ELR (cell line): ENCODE measurements around the gene SERINC2.

Experiments
- DNase-seq: peaks from one replicate; pipeline ENCODE4 v3.0.0-alpha.2; 2015; ENCODE audit warnings: low read depth

SERINC2 gene

DNA sequence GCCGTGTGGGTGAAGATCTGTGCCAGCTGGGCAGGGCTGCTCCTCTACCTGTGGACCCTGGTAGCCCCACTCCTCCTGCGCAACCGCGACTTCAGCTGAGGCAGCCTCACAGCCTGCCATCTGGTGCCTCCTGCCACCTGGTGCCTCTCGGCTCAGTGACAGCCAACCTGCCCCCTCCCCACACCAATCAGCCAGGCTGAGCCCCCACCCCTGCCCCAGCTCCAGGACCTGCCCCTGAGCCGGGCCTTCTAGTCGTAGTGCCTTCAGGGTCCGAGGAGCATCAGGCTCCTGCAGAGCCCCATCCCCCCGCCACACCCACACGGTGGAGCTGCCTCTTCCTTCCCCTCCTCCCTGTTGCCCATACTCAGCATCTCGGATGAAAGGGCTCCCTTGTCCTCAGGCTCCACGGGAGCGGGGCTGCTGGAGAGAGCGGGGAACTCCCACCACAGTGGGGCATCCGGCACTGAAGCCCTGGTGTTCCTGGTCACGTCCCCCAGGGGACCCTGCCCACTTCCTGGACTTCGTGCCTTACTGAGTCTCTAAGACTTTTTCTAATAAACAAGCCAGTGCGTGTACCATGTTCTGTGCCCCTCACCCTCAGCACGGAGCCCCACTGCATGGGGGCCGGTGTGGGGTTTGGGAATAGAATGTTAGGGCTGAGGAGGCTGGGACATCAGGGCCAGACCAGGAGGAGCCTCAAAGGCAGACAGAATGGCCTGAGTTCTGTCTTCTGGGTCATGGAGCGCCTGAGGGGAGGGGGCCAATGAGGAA is 21.3 kb downstream of the SERINC2 start:
- DNase-seq, result no peak

DNA sequence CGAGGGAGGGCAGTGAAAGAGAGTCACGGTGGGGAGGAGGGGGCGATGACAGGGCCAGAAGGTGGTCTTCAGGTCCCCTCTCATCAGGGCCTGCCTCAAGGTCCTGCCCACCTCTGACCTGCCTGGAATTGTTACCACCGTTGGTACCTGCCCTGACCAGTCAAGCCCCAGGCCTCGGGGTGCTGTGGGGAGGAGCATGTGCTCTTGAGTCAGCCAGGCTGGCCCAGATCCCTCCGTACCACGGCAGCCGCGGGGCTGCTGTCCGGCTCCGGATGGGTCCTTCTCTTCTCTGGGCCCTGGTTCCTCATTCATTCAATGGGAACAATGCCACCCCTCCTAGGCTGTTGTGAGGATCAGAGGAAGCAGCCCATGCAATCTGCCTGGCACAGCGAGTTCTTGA is 22.0 kb downstream of the SERINC2 start:
- DNase-seq, result no peak

DNA sequence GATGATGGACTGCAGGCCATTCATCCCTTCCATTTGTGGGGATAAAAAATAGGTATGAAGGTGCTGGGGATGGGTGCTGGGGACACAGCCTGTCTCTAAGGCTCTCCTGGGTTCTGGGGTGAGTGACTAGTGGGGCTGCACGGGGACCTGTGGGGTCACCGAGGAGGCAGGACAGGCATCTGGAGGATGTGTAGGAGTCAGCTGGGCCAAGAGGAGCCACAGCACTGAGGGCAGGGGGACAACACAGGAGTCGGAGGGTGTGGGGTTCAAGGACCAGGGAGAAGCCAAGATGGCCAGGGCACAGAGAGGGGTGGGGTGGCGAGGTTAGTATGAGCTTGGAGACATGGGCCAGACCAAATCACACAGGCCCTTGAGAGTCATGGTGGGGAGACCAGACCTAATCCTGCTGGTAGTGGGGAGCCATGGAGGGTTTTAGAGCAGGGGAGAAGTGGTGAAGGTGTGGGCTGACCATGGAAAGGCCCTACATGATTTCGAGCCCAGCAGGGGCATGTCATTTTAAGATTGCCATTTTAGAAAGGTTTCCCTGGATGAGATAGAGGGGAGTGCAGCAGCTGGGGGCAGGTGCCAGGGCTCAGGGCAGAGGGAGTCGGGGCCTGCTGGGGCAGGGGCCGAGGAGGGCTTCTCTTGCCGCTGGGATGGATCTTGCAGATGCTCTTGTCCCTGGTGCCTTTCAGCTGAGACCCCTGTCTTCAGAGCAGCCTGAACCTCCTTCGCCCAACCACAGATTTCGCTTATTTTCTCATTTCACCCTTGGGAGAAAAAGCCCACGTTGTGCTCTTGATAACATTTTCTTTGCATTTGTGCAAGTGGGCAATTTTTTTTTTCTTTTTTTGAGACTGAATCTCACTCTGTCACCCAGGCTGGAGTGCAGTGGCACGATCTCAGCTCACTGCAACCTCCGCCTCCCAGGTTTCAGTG is 22.7 kb downstream of the SERINC2 start:
- DNase-seq, result no peak

DNA sequence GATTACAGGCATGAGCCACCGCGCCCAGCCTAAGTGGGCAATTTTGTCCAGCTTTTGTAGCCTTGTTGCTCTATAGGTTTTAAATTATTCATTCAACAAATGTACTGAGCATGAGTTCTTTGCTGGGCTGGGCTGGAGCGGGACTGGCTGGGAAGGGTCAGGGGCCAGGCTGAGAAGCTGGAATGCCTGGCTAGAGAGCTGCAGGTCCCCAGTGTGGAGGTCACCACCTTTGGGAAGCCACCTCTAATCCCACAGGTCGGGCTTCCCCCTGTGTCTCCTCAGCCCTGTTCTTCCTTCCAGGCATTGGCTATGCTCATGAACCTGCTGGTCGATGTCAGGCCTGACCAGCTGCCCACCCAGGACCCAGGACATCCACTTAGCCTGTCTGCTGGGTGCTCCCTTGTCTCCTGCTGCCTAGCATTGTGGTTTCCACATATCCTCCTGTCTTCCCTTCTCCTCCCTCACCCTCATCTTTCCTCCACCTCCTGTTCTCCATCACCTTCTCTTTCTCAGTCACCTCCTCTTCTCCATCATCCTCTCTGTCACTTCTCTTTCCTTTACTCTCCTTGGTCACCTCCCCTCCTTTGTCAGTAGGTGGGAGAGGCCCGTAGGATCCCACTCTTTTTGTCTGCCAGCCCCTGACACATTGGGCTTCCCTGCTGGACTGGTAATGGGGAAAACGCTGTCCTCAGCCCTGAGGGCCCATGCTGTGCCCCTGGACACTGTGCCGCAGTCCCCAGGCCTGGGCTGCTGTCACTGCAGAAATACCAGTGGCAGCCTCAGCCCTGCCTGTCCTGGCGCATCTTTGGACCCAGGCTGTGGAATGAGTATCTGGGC is 23.8 kb downstream of the SERINC2 start:
- no peak for DNase-seq

DNA sequence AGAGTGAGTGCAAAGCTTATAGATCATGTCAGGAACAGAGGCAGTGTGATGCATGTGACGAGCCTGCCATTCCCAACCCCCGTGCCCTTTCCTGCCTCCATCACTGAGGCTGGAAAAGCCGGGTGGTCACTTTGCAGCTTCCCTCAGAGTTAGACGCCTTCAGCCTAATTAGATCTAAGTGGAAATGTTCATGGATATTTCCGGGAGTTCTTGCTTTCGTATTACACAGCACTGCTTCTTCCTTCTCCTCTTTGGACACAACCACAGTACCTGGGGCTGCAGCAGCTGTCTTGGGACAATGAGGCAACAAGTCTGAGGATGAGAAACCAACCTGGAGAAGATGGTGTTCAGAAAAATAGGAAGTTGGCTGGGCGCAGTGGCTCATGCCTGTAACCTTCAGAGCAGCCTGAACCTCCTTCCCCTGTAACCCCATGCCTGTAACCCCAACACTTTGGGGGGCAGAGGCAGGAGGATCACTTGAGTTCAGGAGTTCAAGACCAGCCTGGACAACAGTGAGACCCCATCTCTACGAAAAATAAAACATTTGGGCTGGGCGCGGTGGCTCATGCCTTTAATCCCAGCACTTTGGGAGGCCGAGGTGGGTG is 24.5 kb downstream of the SERINC2 start:
- no peak for DNase-seq

DNA sequence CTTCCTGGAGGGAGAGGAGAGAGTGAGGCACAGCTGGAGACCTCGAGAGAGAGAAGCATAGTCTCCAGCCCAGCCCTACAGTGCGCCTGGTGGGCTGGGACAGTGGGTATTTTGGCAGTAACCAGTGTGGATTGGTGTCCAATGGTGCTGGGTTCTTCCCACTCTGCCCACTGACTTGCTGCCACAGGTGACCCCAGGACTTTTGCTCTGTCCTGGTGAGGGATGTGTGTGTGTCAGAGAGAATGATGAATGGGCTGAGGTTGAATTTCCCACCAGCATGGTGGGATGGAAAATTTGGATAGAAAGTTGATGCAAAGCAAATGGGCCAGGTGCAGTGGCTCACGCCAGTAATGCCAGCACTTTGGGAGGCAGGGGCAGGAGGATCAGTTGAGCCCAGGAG is 26.3 kb downstream of the SERINC2 start:
- DNase-seq, result no peak

DNA sequence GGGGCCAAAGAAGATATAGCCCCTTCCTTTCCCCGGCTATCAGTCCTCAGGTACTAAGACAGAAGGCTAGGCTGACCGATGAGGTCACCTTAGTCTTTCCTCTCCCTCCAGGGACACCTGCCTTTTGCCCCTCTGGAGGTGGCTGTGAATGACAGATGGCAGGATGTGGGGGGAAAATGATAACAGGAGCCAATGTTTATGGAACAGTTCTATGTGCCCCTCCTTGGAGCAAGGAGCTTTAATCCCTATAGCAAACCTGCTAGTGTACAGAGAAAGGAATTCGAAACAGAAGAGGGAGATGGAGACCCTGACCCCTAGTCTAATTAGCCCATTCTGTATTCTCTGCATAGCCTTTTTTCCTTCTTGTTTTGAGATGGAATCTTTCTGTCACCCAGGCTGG is 28.1 kb downstream of the SERINC2 start:
- no peak for DNase-seq

DNA sequence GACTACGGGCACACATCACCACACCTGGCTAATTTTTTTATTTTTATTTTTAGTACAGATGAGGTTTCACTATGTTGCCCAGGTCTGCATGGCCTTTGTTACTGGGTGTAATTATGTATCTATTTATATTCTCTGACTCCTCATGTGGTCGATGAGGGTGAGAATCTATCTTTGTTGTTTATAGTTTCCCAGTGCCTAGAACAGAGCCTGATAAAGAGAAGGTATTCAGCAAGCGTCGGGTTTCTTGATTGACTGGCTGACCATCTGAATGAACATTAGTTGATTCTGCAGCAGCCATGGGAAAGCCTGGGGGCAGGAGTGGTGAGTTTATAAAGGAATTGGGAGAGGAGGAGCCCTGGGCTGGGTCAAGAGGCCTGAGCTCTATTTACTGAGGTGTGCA is 28.5 kb downstream of the SERINC2 start:
- DNase-seq, result no peak

DNA sequence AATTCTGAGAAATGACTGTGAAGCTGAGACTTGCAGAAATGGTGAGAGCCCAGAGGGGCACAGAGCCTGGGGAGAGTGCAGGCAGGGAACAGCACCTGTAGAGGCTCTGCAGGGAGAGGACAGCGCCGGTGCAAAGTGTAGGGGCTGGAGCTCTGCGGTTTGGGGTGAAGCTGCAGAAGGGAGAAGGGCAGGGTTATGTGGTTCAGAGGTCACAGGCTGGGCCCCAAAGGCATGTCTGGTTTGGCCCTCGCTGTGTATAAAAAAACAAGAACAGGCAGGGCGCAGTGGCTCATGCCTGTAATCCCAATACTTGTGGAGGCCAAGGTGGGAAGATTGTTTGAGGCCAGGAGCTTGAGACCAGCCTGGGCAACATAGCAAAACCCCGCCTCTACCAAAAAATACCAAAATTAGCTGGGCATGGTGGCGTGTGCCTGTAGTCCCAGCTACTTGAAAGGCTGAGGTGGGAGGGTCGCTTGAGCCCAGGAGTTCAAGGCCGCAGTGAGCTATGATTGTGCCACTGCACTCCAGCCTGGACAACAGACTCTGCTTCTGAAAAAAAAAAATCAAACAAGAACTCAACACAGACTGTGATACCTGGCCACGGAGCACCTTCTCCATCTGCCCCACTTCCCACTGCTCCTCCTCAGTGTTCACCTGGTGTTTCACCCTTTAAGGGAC is 29.1 kb downstream of the SERINC2 start:
- no peak for DNase-seq

DNA sequence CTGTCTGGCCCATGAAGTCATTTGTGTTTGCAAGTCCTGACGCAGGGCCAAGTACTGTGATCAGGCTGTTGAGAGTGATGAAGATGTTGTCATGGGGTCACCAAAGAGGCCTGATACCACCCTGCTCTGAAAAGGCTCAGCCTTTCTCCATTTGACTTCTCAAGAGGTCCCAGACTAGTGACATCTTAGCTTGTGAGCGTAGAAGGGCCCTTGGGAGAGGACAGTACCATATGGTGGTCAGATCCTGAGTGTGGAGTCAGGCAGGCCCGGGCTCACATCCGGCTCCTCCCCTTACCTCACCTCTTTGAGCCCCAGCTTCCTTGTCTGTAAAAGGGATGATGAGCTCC is 29.6 kb downstream of the SERINC2 start:
- no peak for DNase-seq

DNA sequence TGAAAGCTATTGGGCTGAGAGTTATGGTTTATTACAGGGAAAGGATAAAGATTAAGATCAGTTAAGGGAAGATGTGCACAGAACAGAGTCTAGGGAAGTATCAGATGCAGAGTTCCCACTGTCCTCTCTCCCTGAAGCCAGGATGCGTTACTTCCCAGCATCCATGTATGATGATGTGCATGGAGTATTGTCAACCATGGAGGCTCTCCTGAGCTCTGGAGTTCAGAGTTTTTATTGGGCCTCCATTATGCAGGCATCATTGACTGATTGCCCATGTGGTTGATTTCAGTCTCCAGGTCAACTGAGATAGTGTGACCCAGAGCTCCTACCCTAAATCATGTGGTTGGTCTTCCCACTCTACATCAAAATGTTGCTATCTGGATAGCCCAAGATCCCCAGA is 30.7 kb downstream of the SERINC2 start:
- DNase-seq, result no peak

DNA sequence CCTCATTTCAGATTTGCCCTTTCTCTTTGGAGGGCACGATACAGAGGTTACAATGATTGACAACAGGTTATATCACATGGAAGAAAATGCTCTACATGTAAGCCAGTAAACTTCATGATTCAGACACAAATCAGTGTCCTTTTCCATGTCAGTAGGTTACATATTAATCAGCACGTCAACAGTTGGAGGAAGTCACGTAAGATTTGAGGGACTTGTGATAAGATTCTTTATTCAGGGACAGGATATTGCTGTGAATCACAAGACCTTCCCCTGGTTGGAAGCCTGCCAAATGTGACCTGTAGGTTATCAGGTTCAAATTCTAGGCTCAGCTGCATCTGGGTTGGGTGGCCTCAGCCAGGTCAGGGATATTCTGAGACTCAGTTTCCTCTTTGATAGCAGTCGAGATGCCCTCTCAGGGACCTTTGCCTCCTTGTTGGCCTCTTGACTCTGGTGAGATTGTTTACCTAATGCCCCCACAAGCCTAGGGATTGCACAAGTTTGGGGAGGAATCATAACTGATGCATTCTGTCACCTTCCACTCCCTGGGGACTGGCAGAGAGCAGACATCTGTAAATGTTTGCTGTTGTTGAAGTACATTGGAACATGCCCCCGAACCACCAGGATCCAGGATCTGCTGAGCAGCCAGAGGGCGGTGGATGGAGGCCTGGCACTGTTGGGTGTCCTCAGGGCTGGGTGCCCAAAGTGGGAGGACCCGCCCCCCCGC is 31.9 kb downstream of the SERINC2 start:
- no peak for DNase-seq

DNA sequence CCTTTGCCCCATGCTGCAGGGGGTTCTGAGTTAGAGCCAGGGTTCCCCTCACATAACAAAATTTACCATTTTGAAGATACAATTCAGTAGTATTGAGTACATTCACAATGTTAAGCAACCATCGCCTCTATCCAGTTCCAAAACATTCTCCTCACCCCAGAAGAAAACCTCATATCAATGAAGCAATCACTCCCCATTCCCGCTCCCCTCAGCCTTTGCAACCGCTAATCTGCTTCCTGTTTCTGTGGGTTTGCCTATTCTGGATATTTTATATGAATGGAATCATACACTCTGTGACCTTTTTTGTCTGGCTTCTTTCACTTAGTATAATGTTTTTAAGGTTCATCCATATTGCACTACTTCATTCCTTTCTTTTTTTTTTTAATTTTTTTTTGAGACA is 32.9 kb downstream of the SERINC2 start:
- no peak for DNase-seq

DNA sequence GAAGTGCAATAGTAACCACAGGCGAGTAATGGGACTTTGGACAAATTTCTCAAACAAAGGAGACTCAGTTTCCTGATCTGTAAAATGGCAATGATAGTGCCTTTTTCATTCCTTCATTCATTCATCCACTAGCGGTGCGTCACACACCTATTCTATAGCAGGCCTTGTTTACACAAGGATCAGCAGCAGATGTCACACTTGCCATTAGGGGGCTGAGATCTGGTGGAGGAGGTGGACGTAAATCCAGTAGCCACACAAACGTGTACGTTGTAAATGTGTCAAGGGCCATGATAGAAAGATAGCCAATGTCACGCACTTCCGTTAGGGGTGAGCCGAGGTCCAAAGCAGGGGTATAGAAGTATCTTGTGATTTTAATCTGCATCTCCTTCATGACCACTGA is 34.2 kb downstream of the SERINC2 start:
- no peak for DNase-seq

DNA sequence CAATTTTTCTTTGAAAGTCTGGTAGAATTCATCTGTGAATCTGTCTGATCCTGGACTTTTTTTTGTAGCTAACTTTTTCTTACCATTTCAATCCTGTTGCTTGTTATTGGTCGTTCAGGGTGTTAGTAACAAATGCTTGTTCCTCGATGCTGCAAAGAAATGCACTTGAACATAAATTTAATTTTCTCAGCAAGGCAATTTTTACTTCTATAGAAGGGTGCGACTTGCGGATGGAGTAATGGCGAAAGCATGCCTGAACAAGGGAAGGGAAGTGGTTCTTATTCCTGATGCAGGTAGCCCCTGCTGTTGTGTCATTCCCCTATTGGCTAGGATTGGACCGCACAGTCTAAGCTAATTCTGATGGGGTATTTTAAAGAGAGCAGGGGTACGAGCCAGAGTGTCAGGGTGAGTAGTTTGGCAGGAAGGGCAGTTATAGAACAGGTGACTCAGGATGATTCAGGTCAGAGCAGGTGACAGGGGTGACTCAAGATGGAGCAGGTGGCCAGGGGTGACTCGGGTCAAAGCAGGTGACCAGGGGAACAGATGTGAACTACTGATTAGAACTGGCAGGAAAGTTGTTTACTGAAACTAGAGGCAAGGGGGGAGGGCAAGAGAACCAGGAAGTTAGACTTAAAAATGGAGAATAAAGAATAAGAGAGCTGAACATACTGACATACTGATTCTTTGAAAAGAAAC is 40.5 kb downstream of the SERINC2 start:
- no peak for DNase-seq

DNA sequence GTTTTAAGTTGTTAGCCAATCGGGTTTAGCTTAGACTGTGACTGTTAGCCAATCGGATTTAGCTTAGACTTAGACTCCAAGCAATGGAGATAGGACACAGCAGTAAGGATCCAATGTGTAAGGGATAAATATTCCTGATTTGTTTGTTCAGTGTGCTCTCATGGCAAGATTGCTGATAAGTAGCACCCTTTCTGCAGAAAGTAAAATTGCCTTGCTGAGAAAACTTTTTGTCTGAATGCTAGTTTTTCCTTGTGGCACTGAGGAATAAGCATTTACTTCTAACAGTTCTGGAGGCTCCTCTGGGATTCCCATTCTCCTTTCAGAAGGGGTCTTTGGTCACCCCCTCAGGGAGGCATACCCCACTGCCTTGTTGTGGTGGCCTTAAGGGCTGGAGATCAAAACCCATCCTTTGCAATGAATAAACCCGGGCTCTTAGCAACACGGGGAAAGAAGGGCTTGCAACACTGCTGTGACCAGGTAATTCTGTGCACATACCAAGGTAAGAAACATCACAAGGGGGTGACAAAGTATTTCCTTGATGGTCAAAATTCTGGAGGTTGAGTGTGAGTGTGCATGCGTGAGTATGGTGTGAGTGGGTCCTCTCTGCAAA is 45.4 kb downstream of the SERINC2 start:
- no peak for DNase-seq

DNA sequence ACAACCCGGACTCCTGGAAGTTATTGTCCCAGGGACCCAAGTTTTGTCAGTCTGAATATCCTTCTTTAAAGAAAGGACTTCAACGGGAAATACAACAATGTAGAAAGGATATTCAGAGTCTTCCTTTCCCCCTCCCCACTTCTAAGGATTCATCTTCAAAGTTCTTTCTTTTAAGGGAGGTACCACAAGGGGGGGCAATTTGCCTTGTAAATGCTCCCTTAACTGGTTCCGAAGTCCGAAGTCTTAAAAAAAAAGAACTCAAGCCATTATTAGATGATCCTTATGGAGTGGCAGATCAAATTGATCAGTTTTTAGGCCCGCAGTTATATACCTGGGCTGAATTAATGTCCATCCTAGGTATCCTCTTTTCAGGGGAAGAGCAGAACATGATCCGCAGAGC is 47.0 kb downstream of the SERINC2 start:
- peak; percentile 66 for DNase-seq

DNA sequence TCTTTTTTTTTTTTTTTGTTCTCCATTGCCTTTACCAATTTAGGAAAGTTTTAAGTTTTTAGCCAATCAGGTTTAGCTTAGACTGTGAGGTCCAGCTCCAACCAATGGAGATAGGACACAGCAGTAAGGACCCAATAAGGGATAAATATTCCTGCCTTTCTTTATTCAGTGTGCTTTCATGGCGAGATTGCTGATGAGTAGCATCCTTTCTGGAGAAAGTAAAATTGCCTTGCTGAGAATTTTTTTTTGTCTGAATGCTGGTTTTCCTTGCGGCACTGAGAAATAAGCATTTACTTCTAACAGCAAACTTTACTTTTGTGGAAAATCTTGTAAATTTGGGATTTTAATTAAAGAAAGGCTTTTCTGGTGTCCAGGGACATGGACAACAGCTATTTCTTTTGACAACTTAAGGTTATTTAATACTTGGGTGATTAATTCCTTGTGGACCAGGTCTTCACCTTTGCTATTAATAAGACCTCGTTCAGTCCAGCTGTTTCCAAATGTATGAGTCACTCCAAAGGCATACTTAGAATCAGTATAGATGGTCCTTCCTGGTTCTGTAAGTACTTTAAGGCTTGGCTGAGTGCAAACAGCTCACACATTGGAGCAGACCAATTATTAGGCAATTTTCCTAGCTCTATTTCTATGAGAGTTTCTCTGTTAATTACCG is 54.1 kb downstream of the SERINC2 start:
- DNase-seq, result peak; percentile 28

DNA sequence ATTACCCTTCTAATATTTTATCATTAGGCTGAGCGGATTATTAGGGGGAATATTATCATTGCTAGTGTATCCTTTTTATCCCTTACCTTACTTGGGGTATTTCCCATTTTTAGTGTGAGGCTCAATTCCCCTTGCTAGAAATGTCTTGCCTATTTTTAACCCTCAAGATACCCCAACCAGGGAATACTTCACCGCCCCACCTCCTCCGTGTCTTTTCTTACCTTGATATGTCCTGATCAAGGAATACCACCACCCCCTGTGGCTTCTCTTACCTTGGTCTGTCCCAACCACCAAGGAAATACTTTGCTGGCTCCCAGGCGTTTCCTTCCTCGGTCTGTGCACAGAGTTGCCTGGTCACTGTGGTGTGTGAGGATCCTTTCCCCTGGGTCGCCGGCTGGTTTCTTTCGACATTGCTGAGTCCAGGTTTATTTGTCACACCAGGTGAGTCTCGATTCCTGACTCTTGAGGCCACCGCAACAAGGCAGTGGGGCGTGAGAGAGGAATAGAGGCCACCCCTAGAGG is 57.8 kb downstream of the SERINC2 start:
- no peak for DNase-seq
